GM19455 (cell line): ENCODE data around the gene PPM1G.

Experiments
- ATAC-seq: cut with Tn5 transposase; IDR thresholded peaks from one replicate; pipeline ENCODE4 v1.9.1; 2021; ENCODE audit not compliant: unreplicated experiment

Gene PPM1G

GRCh38 chr2:27416151-27416550, 6.8 kb upstream of the PPM1G start:
- no peak for ATAC-seq

GRCh38 chr2:27412419-27413152, 3.2 kb upstream of the PPM1G start:
- no peak for ATAC-seq

- ATAC-seq: peak; percentile 22
These were observed 630 bp downstream of the PPM1G start for GRCh38 chr2:27408601-27409320.

GRCh38 chr2:27407798-27408491, 1.4 kb downstream of the PPM1G start:
- no peak for ATAC-seq

GRCh38 chr2:27400348-27401135, 8.8 kb downstream of the PPM1G start:
- ATAC-seq: no peak

- no peak for ATAC-seq
These were observed 10.4 kb downstream of the PPM1G start for GRCh38 chr2:27398962-27399361.

GRCh38 chr2:27393225-27393624, 16.2 kb downstream of the PPM1G start:
- ATAC-seq: no peak

- no peak for ATAC-seq
These were observed 18.3 kb downstream of the PPM1G start for GRCh38 chr2:27390822-27391679.

GRCh38 chr2:27381577-27382181, 27.7 kb downstream of the PPM1G start:
- ATAC-seq: no peak

- peak; percentile 87 for ATAC-seq
These were observed 28.5 kb downstream of the PPM1G start, which contains the start of gene ZNF513 for GRCh38 chr2:27380626-27381545. Gene ZNF513 (minus strand): TSS chr2:27380734. CDS start chr2:27380526, 208 bp downstream.

- peak; percentile 46 for ATAC-seq
These were observed 29.4 kb downstream of the PPM1G start for GRCh38 chr2:27379836-27380625.

- ATAC-seq: no peak
These were observed 30.0 kb downstream of the PPM1G start for GRCh38 chr2:27379383-27379835.

- ATAC-seq: no peak
These were observed 30.5 kb downstream of the PPM1G start for GRCh38 chr2:27378809-27379290.

- no peak for ATAC-seq
These were observed 31.1 kb downstream of the PPM1G start for GRCh38 chr2:27378096-27378808.

GRCh38 chr2:27377618-27378095, 31.7 kb downstream of the PPM1G start:
- ATAC-seq: no peak

GRCh38 chr2:27376866-27377617, 32.3 kb downstream of the PPM1G start:
- no peak for ATAC-seq
